Measurements from ENCODE around the gene TXNRD2.

GRCh38 chr22:19845054-19845722 is 96.4 kb downstream of the TXNRD2 start:
- TF ChIP-seq, protein P1, sequence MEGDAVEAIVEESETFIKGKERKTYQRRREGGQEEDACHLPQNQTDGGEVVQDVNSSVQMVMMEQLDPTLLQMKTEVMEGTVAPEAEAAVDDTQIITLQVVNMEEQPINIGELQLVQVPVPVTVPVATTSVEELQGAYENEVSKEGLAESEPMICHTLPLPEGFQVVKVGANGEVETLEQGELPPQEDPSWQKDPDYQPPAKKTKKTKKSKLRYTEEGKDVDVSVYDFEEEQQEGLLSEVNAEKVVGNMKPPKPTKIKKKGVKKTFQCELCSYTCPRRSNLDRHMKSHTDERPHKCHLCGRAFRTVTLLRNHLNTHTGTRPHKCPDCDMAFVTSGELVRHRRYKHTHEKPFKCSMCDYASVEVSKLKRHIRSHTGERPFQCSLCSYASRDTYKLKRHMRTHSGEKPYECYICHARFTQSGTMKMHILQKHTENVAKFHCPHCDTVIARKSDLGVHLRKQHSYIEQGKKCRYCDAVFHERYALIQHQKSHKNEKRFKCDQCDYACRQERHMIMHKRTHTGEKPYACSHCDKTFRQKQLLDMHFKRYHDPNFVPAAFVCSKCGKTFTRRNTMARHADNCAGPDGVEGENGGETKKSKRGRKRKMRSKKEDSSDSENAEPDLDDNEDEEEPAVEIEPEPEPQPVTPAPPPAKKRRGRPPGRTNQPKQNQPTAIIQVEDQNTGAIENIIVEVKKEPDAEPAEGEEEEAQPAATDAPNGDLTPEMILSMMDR (IDR thresholded peaks at IDR 0.05) = no peak
- TF ChIP-seq POLR2A (IDR thresholded peaks at IDR 0.05) = no peak

Data from thyroid gland (tissue), 4 donors.